ENCODE results near the gene TSC22D4. TPM values are rescaled to one million over a fixed set of nuclear protein-coding genes. Genes with fewer than 3 reads are reported as not detected.
A peak's percentile ranks its signal among the peaks of the same experiment; 100 is the strongest.

TSC22D4 gene
- total RNA-seq, 2 experiments from 2014 or later: 38.5 to 75.4 TPM

GRCh38 chr7:100513212-100513810, 34.3 kb upstream of the TSC22D4 start:
- Histone ChIP-seq H3K27ac (ENCODE audit: low read depth, low read length, poor library complexity, severe bottlenecking) (no peak overlapping the region), H3K4me3 (ENCODE audit: low read depth, low read length, poor library complexity, severe bottlenecking) (no peak overlapping the region), H2AFZ (ENCODE audit: low read length) (peak overlapping the region; percentile 44; the same call in 1 of the 2 replicates), H3K79me2 (ENCODE audit: insufficient read depth, low read depth, low read length) (no peaks in the 10 kb centered on the region), H3K36me3 (ENCODE audit: insufficient read depth, low read length) (no peaks in the 10 kb centered on the region), H3K4me1 (ENCODE audit: insufficient read depth, low read length, poor library complexity, severe bottlenecking) (peaks cover 30% of the 10 kb centered on the region), H3K9me2 (ENCODE audit: insufficient read depth, low read length) (no peaks in the 10 kb centered on the region), H3K9me3 (ENCODE audit: low read length) (no peaks in the 10 kb centered on the region), H4K20me1 (ENCODE audit: insufficient read depth, low read length) (no peaks in the 10 kb centered on the region), H3K4me2 (ENCODE audit: low read length) (no peak overlapping the region)
- ChIA-PET POLR2A (interaction anchor here (0.6 to 0.7 kb wide), 3 partner anchors 14 to 1009 kb away, joined by 3 to 4 read pairs (median 3); partner anchors contain the start of gene ZKSCAN5), CTCF (ENCODE audit: unreplicated experiment) (interaction anchor here (0.6 kb wide), 1 partner anchor 31 kb away, joined by 4 read pairs; no protein-coding TSS in a partner anchor)
- TF ChIP-seq CTCF (conservative IDR thresholded peaks at IDR 0.05; ENCODE audit: low read length): no peak
- TF ChIP-seq EZH2phosphoT487 (IDR thresholded peaks at IDR 0.05; ENCODE audit: borderline replicate concordance, low read depth, low read length): no peak
- intact Hi-C loops (cut with micrococcal nuclease; ENCODE audit: unreplicated experiment): no loop called here
- DNase-seq (ENCODE audit: low spot score): no peak
- no TSS peak for BruUV-seq (replicated peaks)

GRCh38 chr7:100510437-100511239, 31.6 kb upstream of the TSC22D4 start:
- Histone ChIP-seq H2AFZ (ENCODE audit: low read length) (no peak overlapping the region), H3K36me3 (ENCODE audit: insufficient read depth, low read length) (no peaks in the 10 kb centered on the region), H3K4me3 (ENCODE audit: low read depth, low read length, poor library complexity, severe bottlenecking) (no peak overlapping the region), H3K9me2 (ENCODE audit: insufficient read depth, low read length) (no peaks in the 10 kb centered on the region), H4K20me1 (ENCODE audit: insufficient read depth, low read length) (no peaks in the 10 kb centered on the region), H3K9me3 (ENCODE audit: low read length) (no peaks in the 10 kb centered on the region), H3K79me2 (ENCODE audit: insufficient read depth, low read depth, low read length) (no peaks in the 10 kb centered on the region), H3K27ac (ENCODE audit: low read depth, low read length, poor library complexity, severe bottlenecking) (no peak overlapping the region), H3K4me2 (ENCODE audit: low read length) (no peak overlapping the region), H3K4me1 (ENCODE audit: insufficient read depth, low read length, poor library complexity, severe bottlenecking) (peaks cover 18% of the 10 kb centered on the region)
- ChIA-PET POLR2A (no interaction called here), CTCF (ENCODE audit: unreplicated experiment) (no interaction called here)
- DNase-seq (ENCODE audit: low spot score): no peak
- BruUV-seq (replicated peaks): no TSS peak
- TF ChIP-seq EZH2phosphoT487 (IDR thresholded peaks at IDR 0.05; ENCODE audit: borderline replicate concordance, low read depth, low read length) (no peak), CTCF (conservative IDR thresholded peaks at IDR 0.05; ENCODE audit: low read length) (no peak)
- intact Hi-C loops (cut with micrococcal nuclease; ENCODE audit: unreplicated experiment): no loop called here

- no peak overlapping the region for H3K4me3 ChIP-seq (ENCODE audit: low read depth, low read length, poor library complexity, severe bottlenecking)
- ChIA-PET CTCF (ENCODE audit: unreplicated experiment) (no interaction called here), POLR2A (interaction anchor here (0.5 to 1.1 kb wide), 3 partner anchors 10 to 182 kb away, joined by 3 to 7 read pairs (median 4); no protein-coding TSS in a partner anchor)
- H4K20me1 ChIP-seq (ENCODE audit: insufficient read depth, low read length): no peaks in the 10 kb centered on the region
- no peak for DNase-seq (ENCODE audit: low spot score)
- H3K27ac ChIP-seq (ENCODE audit: low read depth, low read length, poor library complexity, severe bottlenecking): no peak overlapping the region
- H3K9me2 ChIP-seq (ENCODE audit: insufficient read depth, low read length): no peaks in the 10 kb centered on the region
- H3K4me1 ChIP-seq (ENCODE audit: insufficient read depth, low read length, poor library complexity, severe bottlenecking): peaks cover 10% of the 10 kb centered on the region
- no peaks in the 10 kb centered on the region for H3K79me2 ChIP-seq (ENCODE audit: insufficient read depth, low read depth, low read length)
- H3K4me2 ChIP-seq (ENCODE audit: low read length): no peak overlapping the region
- TF ChIP-seq CTCF (conservative IDR thresholded peaks at IDR 0.05; ENCODE audit: low read length) (no peak), EZH2phosphoT487 (IDR thresholded peaks at IDR 0.05; ENCODE audit: borderline replicate concordance, low read depth, low read length) (no peak)
- intact Hi-C loops (cut with micrococcal nuclease; ENCODE audit: unreplicated experiment): no loop called here
- no peaks in the 10 kb centered on the region for H3K36me3 ChIP-seq (ENCODE audit: insufficient read depth, low read length)
- no peaks in the 10 kb centered on the region for H3K9me3 ChIP-seq (ENCODE audit: low read length)
- no TSS peak for BruUV-seq (replicated peaks)
- no peak overlapping the region for H2AFZ ChIP-seq (ENCODE audit: low read length)
Measured at GRCh38 chr7:100509231-100509630, 30.2 kb upstream of the TSC22D4 start.

Measured in OCI-LY7 (cell line).